ENCODE results near the gene ESYT2. TPM values are rescaled to one million over a fixed set of nuclear protein-coding genes. Genes with fewer than 3 reads are reported as not detected.

The ESYT2 gene
- total RNA-seq, 1 experiment from 2014 or later, result 59.4 TPM

- Histone ChIP-seq H3K9me3 (no peaks in the 10 kb centered on the region), H3K4me3 (ENCODE audit: low read depth, low read length) (no peak overlapping the region), H3K4me1 (no peaks in the 10 kb centered on the region; the same call in 1 of the 2 replicates), H3K27me3 (replicated peaks; ENCODE audit: control insufficient read depth, insufficient read depth, low read length) (no peaks in the 10 kb centered on the region), H3K36me3 (ENCODE audit: control insufficient read depth, insufficient read depth, low read length) (peaks cover 3% of the 10 kb centered on the region; the same call in 1 of the 2 replicates)
- Mint-ChIP-seq H3K4me1 (ENCODE audit: low read depth, unreplicated experiment) (no peaks in the 10 kb centered on the region), H3K27me3 (ENCODE audit: insufficient read depth, unreplicated experiment) (no peaks in the 10 kb centered on the region), H3K4me3 (ENCODE audit: unreplicated experiment) (no peak overlapping the region), H3K9me3 (ENCODE audit: unreplicated experiment) (no peaks in the 10 kb centered on the region), H3K36me3 (ENCODE audit: insufficient read depth, unreplicated experiment) (peaks cover 49% of the 10 kb centered on the region), H3K27ac (ENCODE audit: unreplicated experiment) (no peak overlapping the region)
- no TSS peak for BruUV-seq (replicated peaks)
- no peak for TF ChIP-seq CTCF (IDR thresholded peaks at IDR 0.05; ENCODE audit: insufficient read depth in 1 of 2, low read depth in 1 of 2, low read length in 1 of 2, severe bottlenecking in 1 of 2, unreplicated experiment in 1 of 2)
- CTCF ChIA-PET, result no interaction called here
- intact Hi-C loops (cut with micrococcal nuclease; ENCODE audit: unreplicated experiment), result no loop called here
- DNase-seq, result no peak
- POLR2A ChIA-PET, result no interaction called here
Measured at GRCh38 chr7:158771213-158771834, 58.0 kb downstream of the ESYT2 start.

- Histone ChIP-seq H3K4me1 (no peaks in the 10 kb centered on the region; the same call in 1 of the 2 replicates), H3K27me3 (replicated peaks; ENCODE audit: control insufficient read depth, insufficient read depth, low read length) (no peaks in the 10 kb centered on the region), H3K36me3 (ENCODE audit: control insufficient read depth, insufficient read depth, low read length) (peaks cover 3% of the 10 kb centered on the region; the same call in 1 of the 2 replicates), H3K9me3 (no peaks in the 10 kb centered on the region), H3K4me3 (ENCODE audit: low read depth, low read length) (no peak overlapping the region)
- H3K4me1 Mint-ChIP-seq (ENCODE audit: low read depth, unreplicated experiment), result no peaks in the 10 kb centered on the region
- BruUV-seq (replicated peaks), result no TSS peak
- no peak for TF ChIP-seq CTCF (IDR thresholded peaks at IDR 0.05; ENCODE audit: insufficient read depth in 1 of 2, low read depth in 1 of 2, low read length in 1 of 2, severe bottlenecking in 1 of 2, unreplicated experiment in 1 of 2)
- intact Hi-C loops (cut with micrococcal nuclease; ENCODE audit: unreplicated experiment), result loop anchor here (10.0 kb wide), 1 partner anchor 57 kb away; the partner anchor contains the start of gene ESYT2
- no peaks in the 10 kb centered on the region for H3K9me3 Mint-ChIP-seq (ENCODE audit: unreplicated experiment)
- no peaks in the 10 kb centered on the region for H3K27me3 Mint-ChIP-seq (ENCODE audit: insufficient read depth, unreplicated experiment)
- H3K36me3 Mint-ChIP-seq (ENCODE audit: insufficient read depth, unreplicated experiment), result peaks cover 52% of the 10 kb centered on the region
- H3K4me3 Mint-ChIP-seq (ENCODE audit: unreplicated experiment), result no peak overlapping the region
- no peak for DNase-seq
- ChIA-PET CTCF (no interaction called here), POLR2A (no interaction called here)
- H3K27ac Mint-ChIP-seq (ENCODE audit: unreplicated experiment), result no peak overlapping the region
Measured at GRCh38 chr7:158767707-158768106, 61.6 kb downstream of the ESYT2 start.

- H3K27me3 ChIP-seq (replicated peaks; ENCODE audit: control insufficient read depth, insufficient read depth, low read length), result no peaks in the 10 kb centered on the region
- no peak for TF ChIP-seq CTCF (IDR thresholded peaks at IDR 0.05; ENCODE audit: insufficient read depth in 1 of 2, low read depth in 1 of 2, low read length in 1 of 2, severe bottlenecking in 1 of 2, unreplicated experiment in 1 of 2)
- H3K4me1 Mint-ChIP-seq (ENCODE audit: low read depth, unreplicated experiment), result no peaks in the 10 kb centered on the region
- no TSS peak for BruUV-seq (replicated peaks)
- peaks cover 3% of the 10 kb centered on the region; the same call in 1 of the 2 replicates for H3K36me3 ChIP-seq (ENCODE audit: control insufficient read depth, insufficient read depth, low read length)
- POLR2A ChIA-PET, result no interaction called here
- no peak for DNase-seq
- H3K36me3 Mint-ChIP-seq (ENCODE audit: insufficient read depth, unreplicated experiment), result peaks cover 52% of the 10 kb centered on the region
- H3K4me3 Mint-ChIP-seq (ENCODE audit: unreplicated experiment), result no peak overlapping the region
- intact Hi-C loops (cut with micrococcal nuclease; ENCODE audit: unreplicated experiment), result loop anchor here (10.0 kb wide), 1 partner anchor 58 kb away; the partner anchor contains the start of gene ESYT2
- H3K4me1 ChIP-seq, result no peaks in the 10 kb centered on the region; the same call in 1 of the 2 replicates
- CTCF ChIA-PET, result no interaction called here
- H3K9me3 ChIP-seq, result no peaks in the 10 kb centered on the region
- H3K4me3 ChIP-seq (ENCODE audit: low read depth, low read length), result no peak overlapping the region
- H3K27me3 Mint-ChIP-seq (ENCODE audit: insufficient read depth, unreplicated experiment), result no peaks in the 10 kb centered on the region
- H3K9me3 Mint-ChIP-seq (ENCODE audit: unreplicated experiment), result no peaks in the 10 kb centered on the region
- peak overlapping the region; percentile 50 for H3K27ac Mint-ChIP-seq (ENCODE audit: unreplicated experiment)
Measured at GRCh38 chr7:158766570-158767281, 62.6 kb downstream of the ESYT2 start.

Data from Caco-2 (cell line).